GM19324 (cell line): ENCODE results near the gene POU2F2.
"Not testable (repeated sequence)": the region's sequence is repeated elsewhere in the genome, so short reads cannot be mapped to it uniquely, and the experiment has no call there.

ENCODE experiments used
- ATAC-seq: cut with Tn5 transposase; IDR thresholded peaks from one replicate; pipeline ENCODE4 v1.9.1; 2021; ENCODE audit warnings: mild to moderate bottlenecking, moderate library complexity; ENCODE audit not compliant: unreplicated experiment, low FRiP score

The POU2F2 gene

GRCh38 chr19:42067315-42067888, 64.8 kb downstream of the POU2F2 start:
- ATAC-seq: no peak

- ATAC-seq: no peak
These were observed 66.0 kb downstream of the POU2F2 start for GRCh38 chr19:42066075-42066754.

GRCh38 chr19:42065511-42065910, 66.7 kb downstream of the POU2F2 start:
- ATAC-seq: no peak

- no peak for ATAC-seq
These were observed 67.2 kb downstream of the POU2F2 start for GRCh38 chr19:42065051-42065450.

DNA sequence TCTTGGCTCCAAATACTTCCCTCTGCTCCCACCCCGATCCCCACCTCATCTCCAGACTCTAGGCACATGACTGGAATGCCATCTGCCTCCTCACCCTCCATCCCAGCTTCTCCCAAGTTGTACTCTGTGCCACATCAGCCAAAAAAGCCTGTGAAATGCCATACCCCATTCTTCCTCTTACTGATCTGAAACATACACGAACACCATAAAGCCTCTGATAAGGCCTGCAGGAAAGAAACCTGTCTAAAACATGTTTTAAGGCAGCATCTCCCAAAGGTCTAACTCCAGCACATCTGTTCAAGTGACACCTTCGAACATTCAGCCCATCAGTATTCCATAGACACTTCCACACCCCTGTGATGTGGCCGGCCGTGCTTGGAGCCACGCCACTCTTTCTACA, 67.8 kb downstream of the POU2F2 start:
- ATAC-seq: no peak

DNA sequence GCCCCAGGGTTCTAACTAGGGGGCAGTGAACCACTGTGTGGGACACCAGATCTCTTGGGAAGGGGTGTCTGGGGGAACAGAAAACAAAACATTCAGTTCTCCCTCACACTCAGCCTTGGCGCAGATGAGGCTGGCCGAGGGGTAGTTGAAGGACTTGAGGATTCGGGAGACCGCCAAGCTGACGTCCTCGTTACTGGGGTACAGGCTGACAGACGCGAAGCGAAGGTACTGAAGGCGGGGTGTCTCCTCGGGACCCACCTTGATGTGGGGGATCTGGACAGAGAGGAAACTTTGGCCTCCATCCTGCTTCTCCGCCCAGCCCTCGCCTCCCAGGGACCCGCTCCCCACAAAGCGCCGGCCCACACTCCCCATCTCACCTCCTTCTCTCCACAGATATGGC, 69.9 kb downstream of the POU2F2 start:
- ATAC-seq: no peak

- no peak for ATAC-seq
These were observed 72.1 kb downstream of the POU2F2 start for GRCh38 chr19:42060117-42060516.

DNA sequence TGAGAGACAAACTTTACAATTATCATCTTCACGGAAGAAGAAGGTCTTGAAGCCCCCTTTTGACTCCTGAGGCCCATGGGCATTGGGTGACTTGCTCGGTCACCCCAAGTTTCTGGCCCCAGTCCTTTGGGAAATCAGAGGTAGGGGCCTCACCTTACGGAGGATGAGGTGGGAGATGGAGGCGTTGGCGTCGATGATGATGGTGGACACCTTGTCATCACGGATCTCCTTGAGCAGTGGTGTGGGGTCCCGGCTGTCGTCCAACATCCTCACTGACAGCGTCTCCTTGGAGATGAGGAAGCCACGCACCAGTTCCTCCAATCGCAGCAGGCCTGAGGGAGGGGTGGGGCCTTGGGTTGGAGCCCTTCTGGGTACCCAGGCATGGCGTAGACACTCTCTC, 73.0 kb downstream of the POU2F2 start:
- no peak for ATAC-seq

DNA sequence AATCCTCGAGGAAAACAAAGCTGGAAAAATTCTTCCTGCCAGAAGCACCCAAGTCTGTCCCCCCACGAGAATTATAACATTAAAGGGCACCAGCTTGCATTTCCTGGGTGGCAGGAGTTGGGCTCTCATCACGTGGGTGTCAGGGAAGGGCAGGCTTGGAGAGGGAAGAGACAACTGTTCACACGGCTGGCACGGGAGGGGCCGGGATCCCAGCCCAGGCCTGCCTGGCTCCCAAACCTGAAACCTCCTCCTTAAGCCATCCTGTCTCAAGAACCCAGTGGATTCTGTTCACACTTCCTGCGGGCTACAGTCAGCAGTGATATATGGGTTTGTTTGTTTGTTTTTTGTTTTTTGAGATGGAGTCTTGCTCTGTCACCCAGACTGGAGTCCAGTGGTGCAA, 74.4 kb downstream of the POU2F2 start:
- no peak for ATAC-seq

DNA sequence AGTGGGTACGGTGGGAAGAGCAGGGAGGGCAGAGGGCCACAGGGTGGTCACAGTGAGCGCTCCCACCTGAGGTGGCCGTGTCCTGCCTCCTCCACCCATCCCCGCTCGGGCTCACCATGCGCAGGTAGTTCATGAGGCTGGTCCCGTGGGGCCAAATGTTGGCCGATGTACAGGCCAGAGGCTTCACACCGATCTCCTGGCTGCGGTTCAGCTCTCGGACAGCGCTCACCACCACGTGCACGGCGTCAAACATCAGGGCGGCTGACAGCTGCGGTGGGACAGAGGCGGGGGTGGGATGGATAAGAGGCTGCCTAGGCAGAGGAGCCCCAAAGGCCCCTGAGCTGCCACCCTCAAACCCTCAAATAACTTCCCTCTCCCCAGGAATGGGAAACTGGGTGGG, 78.0 kb downstream of the POU2F2 start:
- no peak for ATAC-seq

DNA sequence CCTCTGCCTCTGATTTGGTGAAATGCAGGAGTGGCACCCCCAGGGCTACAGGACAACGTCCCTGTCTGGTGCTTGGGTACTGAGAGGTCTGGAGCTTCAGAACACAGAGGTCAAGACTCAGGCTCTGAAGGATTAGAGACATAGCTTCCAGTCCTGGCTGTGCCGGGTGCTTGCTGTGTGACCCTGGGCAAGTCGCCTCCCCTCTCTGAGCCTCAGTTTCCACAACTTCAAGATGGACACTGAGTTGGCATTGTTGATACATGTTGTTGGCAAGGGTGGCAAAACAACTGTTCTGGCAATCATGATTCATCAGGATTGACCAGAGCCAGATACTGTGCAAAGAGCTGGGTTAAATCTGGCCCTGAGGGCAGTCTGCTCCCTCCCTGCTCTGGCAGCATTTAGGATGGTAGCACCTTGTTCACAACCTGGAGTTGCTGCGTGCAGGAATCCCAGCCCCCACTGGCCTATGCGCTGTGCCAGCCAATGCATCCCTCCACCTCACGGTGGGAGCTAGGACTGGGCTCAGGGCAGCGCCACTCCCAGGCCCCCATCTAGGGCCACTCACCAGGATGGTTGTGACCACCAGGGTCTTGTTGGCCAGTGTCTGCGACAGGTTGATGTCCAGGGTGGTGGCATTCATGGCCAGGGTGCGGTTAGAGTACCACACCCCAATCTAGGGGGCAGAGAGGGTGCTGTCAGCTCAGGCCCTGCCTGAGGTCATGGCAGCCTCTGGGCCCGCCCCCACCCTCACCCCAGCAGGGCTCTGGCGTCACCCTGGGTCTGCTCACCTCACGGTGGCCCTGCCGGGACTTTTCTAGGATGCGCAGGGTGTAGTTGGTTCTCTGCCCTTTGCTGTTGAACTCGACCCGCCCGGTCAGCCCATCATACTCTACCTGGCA, 79.0 kb downstream of the POU2F2 start:
- no peak for ATAC-seq

DNA sequence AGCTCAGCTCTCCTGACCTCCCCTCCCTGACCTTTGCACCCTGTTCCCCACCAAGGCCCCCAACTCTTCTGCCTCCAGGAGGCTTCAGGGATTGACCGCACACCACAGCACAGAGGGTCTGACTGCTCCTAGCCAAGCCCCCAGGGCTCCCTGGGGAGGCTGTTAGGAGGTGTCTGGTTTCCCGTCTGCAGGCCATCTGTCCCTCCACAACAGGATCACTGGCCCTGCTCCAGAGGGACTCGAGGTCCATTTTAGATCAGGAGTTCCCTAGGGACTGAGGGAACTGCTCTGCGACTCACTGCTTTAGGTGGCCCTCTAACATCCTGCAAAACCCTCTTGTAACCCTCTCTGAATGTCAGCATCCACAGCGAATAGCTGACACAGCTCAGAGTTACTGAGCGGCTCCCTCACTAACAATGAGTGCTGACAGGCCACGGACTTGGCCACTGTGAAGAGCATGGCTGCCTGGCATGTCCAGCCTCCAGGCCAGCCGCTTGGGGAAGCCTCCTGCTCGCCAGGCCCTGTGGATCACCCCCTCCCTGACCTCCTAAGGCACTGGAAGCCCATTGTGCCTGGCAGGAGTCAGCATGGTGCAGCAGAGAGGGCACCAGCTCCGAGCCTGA, 79.9 kb downstream of the POU2F2 start:
- no peak for ATAC-seq

- ATAC-seq: no peak
These were observed 80.8 kb downstream of the POU2F2 start for GRCh38 chr19:42051166-42052115.

GRCh38 chr19:42048992-42049391, 83.3 kb downstream of the POU2F2 start:
- no peak for ATAC-seq

DNA sequence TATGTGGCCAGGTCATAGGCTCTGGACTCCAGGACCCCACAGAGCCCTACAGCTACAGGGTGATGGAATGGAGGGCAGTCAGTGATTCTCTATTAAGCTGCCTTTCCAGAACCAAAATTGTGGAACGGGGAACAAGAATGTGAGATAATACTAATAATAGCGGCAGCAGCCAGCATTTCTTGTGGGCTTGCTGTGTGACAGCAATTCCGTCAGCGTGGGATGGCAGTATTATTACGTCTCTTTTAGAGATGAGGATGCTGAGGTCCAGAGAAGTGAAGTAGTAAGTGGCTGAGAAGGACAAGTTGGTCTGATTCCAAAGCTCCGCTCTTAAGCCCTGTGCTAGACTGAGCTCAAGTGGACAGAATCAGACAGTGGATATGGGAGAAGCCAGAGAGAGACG, 86.7 kb downstream of the POU2F2 start:
- ATAC-seq: no peak

GRCh38 chr19:42042455-42043170, 89.6 kb downstream of the POU2F2 start:
- no peak for ATAC-seq

- not testable (repeated sequence) for ATAC-seq
These were observed 91.8 kb downstream of the POU2F2 start for GRCh38 chr19:42040491-42040890.

DNA sequence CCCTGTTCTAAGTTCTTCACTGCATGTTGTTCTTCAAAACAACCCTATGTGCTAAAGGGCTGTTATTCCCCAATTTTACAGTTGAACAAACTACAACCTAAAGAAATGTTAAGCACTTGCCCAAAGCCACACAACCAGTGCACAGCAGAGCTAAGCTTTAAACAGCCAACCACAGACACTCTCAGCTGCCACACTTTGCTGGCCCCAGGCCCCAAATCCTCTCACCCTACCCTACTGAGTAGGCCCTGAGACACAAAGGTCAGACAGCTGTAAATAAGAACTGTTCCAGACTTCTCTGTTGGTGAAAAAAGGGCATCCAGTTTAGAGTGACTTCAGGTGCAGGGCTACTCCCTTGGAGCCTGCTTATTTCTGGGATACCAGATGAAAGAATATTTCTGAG, 92.2 kb downstream of the POU2F2 start:
- no peak for ATAC-seq

- ATAC-seq: no peak
These were observed 93.6 kb downstream of the POU2F2 start for GRCh38 chr19:42038666-42039065.
